CD4-positive, alpha-beta T cell treated with Interferon gamma for 1 hour (primary cell): ENCODE measurements around the gene FSTL4.
A peak's percentile ranks its signal among the peaks of the same experiment; 100 is the strongest.

Experiments used
- DNase-seq: peaks from one replicate; pipeline ENCODE4 v3.0.0-alpha.2; 2020

The FSTL4 gene

GRCh38 chr5:133333326-133334150, 278.8 kb downstream of the FSTL4 start:
- DNase-seq: no peak

DNA sequence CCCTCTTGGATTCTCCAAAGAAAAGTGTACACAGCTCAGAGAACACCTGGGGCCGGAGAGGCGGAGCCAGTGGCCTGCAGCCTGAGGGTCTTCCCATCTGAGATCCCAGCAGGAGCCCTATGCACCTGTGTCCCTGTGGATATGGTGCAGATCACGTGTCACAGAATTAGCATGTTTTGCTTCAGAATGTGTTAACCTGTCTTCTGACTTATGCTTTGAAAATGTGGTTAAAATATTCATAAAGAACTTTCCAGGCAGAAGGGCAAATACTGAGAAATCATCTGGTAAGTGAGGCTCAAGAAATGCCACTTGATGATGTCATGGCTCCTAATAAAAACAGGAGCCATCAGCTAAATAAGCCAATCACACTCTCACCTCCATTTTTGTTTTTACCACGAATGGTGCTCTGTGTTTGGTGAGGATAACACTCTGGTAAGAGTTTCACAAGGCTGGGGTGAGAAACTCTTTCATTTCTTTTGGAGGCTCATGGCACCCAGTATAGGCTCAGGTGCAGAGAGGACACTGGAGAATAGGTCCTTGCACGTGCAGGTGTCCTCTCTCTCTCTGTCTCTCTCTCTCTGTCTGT, 279.8 kb downstream of the FSTL4 start:
- no peak for DNase-seq

DNA sequence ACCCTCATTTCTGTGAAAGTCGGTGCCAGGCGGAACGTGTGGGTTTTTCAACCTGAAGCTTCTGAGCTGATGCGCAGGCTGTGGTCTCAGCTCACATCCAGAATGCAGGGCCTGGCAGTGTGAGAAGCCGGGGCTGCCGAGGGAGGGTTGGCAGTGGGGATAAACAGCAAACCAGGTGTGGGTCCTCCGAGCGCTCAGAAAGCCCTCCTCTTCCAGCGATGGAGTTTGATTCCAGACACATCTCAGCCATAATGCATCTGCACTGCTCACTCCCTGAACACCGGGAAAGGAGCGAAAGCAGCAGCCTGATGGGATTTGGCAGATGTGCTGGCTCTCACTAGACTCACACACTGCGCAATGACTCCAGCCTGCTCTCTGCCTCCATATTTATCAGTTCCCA, 280.4 kb downstream of the FSTL4 start:
- no peak for DNase-seq

- DNase-seq: no peak
Measured at GRCh38 chr5:133330956-133331355, 281.4 kb downstream of the FSTL4 start.

DNA sequence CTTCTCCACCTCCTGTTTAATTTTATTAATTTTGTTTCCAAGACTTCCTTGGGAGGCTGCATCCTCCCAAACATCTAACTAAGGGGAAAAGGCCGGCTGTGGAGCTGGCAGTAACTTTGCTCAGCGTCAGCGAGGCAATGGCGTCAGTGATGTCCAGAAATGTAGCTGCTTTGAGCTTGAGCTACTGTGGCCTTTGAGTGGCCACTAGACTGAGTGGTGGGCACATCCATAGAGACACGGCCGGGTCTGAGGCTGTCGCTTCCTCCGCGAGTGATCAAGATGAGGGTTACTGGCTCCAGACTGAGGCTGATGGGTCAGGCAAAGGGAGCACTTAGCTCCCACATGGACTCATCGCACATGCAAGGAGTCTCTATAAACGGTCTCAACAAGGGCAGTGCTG, 283.5 kb downstream of the FSTL4 start:
- DNase-seq: no peak

DNA sequence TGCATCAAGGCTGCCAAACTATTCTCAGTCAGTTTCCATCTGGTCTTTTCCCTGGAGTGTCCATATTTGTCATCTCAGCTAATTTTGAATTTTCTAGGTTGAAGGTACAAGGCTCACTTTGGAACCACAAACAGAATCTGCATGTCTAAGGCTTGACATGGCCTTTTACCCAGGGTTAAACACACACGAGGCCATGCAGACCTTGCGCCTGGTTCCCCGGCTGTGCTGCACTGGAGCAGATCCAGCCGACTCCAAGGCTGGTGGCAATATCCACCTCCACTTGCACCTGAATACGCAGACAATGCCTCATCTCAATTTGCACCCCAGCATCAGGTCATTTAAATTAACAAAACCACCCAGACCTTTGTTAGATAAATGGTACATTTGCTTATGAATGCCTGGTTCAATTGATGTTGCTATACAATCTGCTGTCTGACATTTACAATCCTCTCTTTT, 284.4 kb downstream of the FSTL4 start:
- no peak for DNase-seq

DNA sequence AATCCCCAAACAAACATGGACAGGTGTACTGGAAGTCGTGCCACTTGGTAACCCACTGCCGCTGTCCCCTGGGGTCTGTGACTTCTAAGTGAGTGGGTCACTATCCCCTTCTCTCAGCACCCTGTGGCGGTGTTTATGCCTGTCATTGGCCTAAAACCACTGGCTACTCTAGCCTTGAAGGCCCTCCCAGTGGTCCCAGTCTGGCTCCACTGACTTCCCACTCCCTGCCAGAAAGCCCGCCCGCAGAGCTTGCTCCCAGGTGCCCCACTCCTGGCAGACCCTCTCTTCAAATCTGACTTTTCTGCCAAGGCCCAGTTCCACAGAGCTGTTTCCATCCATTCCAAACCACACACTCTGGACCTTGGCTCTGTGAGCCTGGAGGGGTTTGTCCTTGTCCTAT, 286.0 kb downstream of the FSTL4 start:
- DNase-seq: no peak

GRCh38 chr5:133325864-133326263, 286.5 kb downstream of the FSTL4 start:
- DNase-seq: no peak

GRCh38 chr5:133324926-133325325, 287.4 kb downstream of the FSTL4 start:
- DNase-seq: no peak

- no peak for DNase-seq
Measured at GRCh38 chr5:133323494-133324457, 288.6 kb downstream of the FSTL4 start.

DNA sequence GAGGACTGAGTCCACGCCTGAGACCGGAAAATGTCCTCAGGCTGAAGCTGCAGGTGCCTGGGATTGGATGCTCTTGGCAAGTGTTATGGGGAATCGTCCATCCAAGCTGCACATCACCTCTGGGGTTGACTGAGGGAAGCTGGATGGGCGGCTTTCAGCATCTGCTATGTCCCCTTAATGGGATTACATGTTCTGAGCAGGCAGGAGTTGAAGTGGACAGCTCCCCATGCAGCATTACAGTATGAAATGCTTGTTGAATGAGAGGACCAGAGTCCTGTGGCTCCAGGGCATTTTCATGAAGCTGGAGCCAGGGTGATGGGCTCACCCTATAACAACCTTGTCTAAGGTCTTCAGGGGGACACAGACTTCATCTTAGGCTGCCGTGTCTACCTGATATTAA, 289.6 kb downstream of the FSTL4 start:
- no peak for DNase-seq

GRCh38 chr5:133321833-133322420, 290.4 kb downstream of the FSTL4 start:
- DNase-seq: peak; percentile 7

DNA sequence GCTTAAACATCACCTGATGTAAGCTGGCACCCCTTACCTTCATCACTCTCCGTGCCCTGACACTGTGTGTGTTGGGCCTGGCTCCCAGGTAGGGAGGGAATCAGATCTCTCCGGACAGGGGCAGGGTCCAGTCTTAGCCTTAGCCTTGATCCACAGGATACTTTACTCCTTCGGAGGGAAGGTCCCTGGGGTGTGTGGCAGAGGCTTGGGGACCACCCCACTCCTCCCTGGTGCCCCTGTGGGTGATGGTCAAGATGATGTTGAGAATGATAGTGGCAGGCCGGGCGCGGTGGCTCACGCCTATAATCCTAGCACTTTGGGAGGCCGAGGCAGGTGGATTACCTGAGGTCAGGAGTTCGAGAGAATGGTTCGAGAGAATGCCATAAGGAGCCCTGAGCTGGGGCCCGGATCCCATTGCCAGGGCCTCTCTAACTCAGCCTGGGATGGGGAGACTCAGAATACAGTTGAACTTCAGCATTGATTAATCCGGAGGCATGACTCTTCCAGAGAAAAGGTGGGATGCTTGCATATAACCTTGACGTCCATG, 291.0 kb downstream of the FSTL4 start:
- DNase-seq: no peak

GRCh38 chr5:133319905-133320520, 292.3 kb downstream of the FSTL4 start:
- no peak for DNase-seq

DNA sequence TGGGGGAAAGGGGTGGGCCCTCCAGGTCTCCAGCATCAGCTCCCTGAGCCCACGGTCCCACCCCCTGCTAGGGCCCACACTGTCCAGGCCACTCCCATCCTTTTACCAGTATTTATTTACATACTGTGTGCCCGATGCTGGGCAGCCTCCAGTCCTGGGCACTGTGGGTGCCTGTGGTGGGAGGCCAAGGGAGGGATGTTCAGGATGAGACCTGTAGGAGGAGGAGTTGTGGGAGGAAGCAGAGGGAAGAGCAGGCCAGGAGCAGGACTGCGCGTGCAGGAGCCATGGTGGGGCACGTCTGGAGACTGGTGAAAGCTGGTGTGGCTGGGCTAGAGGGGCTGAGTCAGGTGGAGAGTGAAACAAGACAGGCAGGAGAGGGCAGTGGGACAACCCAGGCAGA, 293.1 kb downstream of the FSTL4 start:
- no peak for DNase-seq

DNA sequence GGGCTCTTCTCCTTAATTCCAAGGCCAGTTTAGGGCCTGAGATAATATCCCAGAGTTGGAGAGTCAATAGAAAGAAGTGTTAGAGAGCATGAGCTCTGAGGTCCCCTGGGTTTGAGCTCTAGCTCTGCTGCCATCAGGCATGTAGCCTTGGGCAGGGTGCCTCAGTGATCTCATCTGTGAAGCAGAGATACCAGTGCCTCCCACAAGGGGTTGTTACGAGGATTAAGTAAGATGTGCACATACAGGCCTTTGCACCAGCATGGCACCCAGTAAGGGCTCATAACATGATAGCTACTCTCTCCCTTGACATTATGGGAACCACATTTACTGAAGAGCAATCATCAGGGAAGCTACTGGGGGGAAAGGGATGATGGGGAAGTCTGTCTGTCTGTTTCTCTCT, 294.8 kb downstream of the FSTL4 start:
- no peak for DNase-seq

DNA sequence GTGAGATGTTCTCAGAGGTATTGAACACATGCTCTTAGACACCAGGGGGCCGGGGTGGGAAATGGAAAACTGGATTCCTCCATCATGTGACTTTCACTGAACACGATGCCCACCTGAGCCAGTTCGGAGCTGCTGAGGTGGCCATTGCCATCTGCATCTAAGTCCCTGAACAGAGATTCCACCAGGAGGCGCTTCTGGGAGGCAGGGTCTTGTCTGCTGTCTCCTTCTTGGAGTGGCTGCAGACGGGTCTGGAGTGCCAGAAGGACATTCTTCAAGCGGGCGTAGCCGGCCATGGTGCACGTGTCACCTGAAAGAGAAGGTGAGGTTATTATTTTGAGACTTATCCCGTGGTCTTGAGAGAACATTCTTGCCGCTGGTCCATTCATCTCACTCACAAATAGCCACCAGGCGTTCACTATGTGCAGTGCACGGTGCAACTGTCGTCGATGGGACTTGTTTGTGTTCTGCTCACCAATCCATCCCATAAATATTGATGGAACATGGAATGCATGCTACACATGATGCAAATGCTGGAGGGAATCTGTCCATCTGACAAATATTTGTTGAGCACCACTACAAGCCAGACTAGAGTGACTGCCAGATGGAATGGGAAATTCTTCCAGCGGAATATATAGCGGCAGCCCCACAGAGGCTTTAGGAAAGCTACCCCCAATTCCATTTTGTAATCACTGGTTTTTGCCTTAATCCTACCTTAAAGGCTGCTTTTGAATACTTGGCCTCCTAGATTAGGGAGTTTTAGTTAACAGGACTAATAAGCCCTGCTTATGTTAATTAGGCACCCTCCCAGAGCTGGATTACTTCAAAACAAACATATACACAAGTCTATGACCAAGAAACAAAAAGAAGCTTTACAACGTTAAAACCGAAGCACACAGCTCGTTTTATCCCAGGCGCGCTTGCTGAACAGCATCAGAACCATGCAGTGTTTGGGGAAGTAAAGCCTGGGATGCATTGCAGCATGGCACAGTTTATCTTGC, 295.7 kb downstream of the FSTL4 start:
- DNase-seq: no peak

DNA sequence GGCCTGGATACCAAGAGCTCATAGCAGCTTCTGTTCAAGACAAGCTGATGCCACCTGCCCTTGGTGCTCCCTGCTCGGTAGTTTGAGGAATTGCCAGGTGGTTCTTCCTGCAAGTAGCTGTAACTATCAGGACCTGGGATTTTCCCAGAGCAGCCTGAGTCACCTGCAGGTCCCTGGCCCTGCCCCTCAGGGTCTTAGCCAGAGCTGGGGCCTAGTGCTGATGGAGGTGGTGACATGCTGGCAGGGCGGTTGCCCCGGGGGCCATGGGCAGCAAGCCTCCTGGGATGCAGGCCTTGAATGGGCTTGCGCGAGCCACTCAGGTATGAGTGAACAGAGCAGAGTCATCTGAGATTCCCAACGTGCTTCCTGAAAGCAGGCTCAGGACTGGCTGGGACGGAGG, 298.3 kb downstream of the FSTL4 start:
- DNase-seq: no peak

GRCh38 chr5:133311176-133311575, 301.2 kb downstream of the FSTL4 start:
- no peak for DNase-seq

GRCh38 chr5:133309984-133310621, 302.2 kb downstream of the FSTL4 start:
- DNase-seq: no peak
